ENCODE data around the gene ANKRD40CL. TPM values are rescaled to one million over a fixed set of nuclear protein-coding genes. Genes with fewer than 3 reads are reported as not detected.

Gene ANKRD40CL
- total and polyA plus RNA-seq, 4 donors, result not detected

DNA sequence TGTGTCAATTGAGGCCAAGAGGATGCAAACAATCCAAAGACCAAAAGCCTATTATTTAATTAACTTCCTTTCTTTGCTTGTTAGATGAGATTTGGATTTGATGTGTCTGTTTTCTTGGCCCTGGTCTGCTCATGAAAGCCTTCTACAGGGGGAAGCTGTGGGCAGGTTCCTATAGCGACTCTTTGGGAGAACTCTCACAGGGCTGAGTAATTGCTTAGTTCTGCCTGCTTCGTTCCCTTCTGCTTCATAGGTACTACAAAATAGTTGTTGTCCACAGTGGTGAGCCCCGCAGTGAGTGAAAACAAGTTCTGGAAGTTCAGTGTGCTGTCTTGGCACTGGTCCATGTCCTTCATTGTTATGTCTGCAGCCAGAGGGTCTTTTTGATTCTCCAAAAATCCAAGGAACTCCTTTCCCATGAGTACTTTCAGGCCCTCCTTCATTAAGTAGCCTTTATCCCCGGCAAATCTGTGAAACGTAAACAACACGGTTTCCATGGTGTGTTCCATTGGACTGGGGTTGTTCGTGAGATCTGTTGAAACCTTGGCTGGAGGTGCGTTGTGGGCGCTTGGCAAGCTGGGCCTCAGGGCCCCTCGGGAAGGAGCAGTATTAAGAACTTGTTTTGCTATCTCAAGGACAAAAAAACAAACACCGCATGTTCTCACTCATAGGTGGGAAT, 30.0 kb upstream of the ANKRD40CL start:
- Histone ChIP-seq H3K9me3 (ENCODE audit: control insufficient read depth in 4 of 4, low read length in 3 of 4) (no peaks in the 10 kb centered on the region), H3K36me3 (ENCODE audit: control insufficient read depth in 4 of 4, insufficient read depth in 3 of 4, low read depth in 1 of 4, low read length in 3 of 4) (no peaks in the 10 kb centered on the region), H3K27me3 (ENCODE audit: control insufficient read depth in 4 of 4, insufficient read depth in 4 of 4, low read length in 3 of 4) (no peaks in the 10 kb centered on the region), H3K9ac (ENCODE audit: low read depth in 1 of 2, low read length in 2 of 2) (no peak overlapping the region), H3K4me1 (ENCODE audit: control insufficient read depth in 4 of 4, insufficient read depth in 4 of 4, low read length in 3 of 4) (peaks cover 0 to 5% (median 3%) of the 10 kb centered on the region in 4 donors), H3K4me3 (ENCODE audit: low read depth in 1 of 3, low read length in 3 of 3) (no peak overlapping the region), H3K27ac (ENCODE audit: low read depth in 1 of 2, low read length in 2 of 2) (no peak overlapping the region)
- TF ChIP-seq, protein P1, sequence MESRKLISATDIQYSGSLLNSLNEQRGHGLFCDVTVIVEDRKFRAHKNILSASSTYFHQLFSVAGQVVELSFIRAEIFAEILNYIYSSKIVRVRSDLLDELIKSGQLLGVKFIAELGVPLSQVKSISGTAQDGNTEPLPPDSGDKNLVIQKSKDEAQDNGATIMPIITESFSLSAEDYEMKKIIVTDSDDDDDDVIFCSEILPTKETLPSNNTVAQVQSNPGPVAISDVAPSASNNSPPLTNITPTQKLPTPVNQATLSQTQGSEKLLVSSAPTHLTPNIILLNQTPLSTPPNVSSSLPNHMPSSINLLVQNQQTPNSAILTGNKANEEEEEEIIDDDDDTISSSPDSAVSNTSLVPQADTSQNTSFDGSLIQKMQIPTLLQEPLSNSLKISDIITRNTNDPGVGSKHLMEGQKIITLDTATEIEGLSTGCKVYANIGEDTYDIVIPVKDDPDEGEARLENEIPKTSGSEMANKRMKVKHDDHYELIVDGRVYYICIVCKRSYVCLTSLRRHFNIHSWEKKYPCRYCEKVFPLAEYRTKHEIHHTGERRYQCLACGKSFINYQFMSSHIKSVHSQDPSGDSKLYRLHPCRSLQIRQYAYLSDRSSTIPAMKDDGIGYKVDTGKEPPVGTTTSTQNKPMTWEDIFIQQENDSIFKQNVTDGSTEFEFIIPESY (IDR thresholded peaks at IDR 0.05), result no peak
- no peak for TF ChIP-seq FOXA2 (IDR thresholded peaks at IDR 0.05)
- TF ChIP-seq NR2F2 (IDR thresholded peaks at IDR 0.05), result no peak
- TF ChIP-seq HNF4G (IDR thresholded peaks at IDR 0.05), result no peak
- no peak for TF ChIP-seq YY1 (IDR thresholded peaks at IDR 0.05)
- TF ChIP-seq, protein P2, sequence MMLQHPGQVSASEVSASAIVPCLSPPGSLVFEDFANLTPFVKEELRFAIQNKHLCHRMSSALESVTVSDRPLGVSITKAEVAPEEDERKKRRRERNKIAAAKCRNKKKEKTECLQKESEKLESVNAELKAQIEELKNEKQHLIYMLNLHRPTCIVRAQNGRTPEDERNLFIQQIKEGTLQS (IDR thresholded peaks at IDR 0.05), result no peak
- no peak for TF ChIP-seq FOXA1 (IDR thresholded peaks at IDR 0.05)
- no peak for TF ChIP-seq CTCF (IDR thresholded peaks at IDR 0.05; ENCODE audit: low read depth, low read length, missing input control)
- TF ChIP-seq EGR1 (IDR thresholded peaks at IDR 0.05; ENCODE audit: low read depth in 2 of 2), result no peak
- no peak for DNase-seq (ENCODE audit: low spot score)
- 83% methylated on average over 11 of the region's 11 CpGs for WGBS

DNA sequence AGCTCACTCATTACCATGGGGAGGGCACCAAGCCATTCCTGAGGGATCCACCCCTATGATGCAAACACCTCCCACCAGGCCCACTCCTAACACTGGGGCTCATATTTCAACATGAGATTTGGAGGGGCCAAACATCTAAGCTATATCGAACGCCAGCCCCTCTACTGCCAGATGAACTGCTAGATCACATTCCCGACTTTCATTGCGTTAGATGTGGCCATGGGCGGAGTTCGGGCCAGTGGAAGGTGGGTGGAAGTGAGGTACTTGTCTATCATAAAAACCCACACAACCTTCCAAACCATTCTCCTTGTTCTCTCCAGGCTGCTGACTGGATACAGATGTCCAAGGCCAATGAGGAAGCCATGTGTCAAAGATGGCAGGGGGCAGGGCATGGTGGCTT, 27.0 kb upstream of the ANKRD40CL start:
- no peaks in the 10 kb centered on the region for H3K27me3 ChIP-seq (ENCODE audit: control insufficient read depth in 4 of 4, insufficient read depth in 4 of 4, low read length in 3 of 4)
- no peaks in the 10 kb centered on the region for H3K4me1 ChIP-seq (ENCODE audit: control insufficient read depth in 4 of 4, insufficient read depth in 4 of 4, low read length in 3 of 4)
- H3K36me3 ChIP-seq (ENCODE audit: control insufficient read depth in 4 of 4, insufficient read depth in 3 of 4, low read depth in 1 of 4, low read length in 3 of 4), result no peaks in the 10 kb centered on the region
- no peak overlapping the region for H3K27ac ChIP-seq (ENCODE audit: low read depth in 1 of 2, low read length in 2 of 2)
- TF ChIP-seq RXRA (IDR thresholded peaks at IDR 0.05) (no peak), NR2F2 (IDR thresholded peaks at IDR 0.05) (no peak), RAD21 (IDR thresholded peaks at IDR 0.05) (no peak), CTCF (IDR thresholded peaks at IDR 0.05; ENCODE audit: low read depth, low read length, missing input control) (no peak), SP1 (IDR thresholded peaks at IDR 0.05) (no peak), EGR1 (IDR thresholded peaks at IDR 0.05; ENCODE audit: low read depth in 2 of 2) (no peak), HNF4G (IDR thresholded peaks at IDR 0.05) (no peak), FOXA2 (IDR thresholded peaks at IDR 0.05) (no peak)
- TF ChIP-seq, protein P2 (IDR thresholded peaks at IDR 0.05), result no peak
- no peak overlapping the region for H3K9ac ChIP-seq (ENCODE audit: low read depth in 1 of 2, low read length in 2 of 2)
- H3K4me3 ChIP-seq (ENCODE audit: low read depth in 1 of 3, low read length in 3 of 3), result no peak overlapping the region
- no peak for DNase-seq (ENCODE audit: low spot score)
- no peaks in the 10 kb centered on the region for H3K9me3 ChIP-seq (ENCODE audit: control insufficient read depth in 4 of 4, low read length in 3 of 4)
- WGBS, result 96% methylated on average over 6 of the region's 6 CpGs

All from liver (tissue), 9 donors.